Measurements from ENCODE around the gene NLGN3. TPM values are rescaled to one million over a fixed set of nuclear protein-coding genes. Genes with fewer than 3 reads are reported as not detected.

Gene NLGN3
- total RNA-seq, 2 experiments from 2014 or later: 3.4 to 4.3 TPM

GRCh38 chrX:71173440-71173839 lies 28.8 kb downstream of the NLGN3 start:
- TF ChIP-seq, protein P1, sequence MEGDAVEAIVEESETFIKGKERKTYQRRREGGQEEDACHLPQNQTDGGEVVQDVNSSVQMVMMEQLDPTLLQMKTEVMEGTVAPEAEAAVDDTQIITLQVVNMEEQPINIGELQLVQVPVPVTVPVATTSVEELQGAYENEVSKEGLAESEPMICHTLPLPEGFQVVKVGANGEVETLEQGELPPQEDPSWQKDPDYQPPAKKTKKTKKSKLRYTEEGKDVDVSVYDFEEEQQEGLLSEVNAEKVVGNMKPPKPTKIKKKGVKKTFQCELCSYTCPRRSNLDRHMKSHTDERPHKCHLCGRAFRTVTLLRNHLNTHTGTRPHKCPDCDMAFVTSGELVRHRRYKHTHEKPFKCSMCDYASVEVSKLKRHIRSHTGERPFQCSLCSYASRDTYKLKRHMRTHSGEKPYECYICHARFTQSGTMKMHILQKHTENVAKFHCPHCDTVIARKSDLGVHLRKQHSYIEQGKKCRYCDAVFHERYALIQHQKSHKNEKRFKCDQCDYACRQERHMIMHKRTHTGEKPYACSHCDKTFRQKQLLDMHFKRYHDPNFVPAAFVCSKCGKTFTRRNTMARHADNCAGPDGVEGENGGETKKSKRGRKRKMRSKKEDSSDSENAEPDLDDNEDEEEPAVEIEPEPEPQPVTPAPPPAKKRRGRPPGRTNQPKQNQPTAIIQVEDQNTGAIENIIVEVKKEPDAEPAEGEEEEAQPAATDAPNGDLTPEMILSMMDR (IDR thresholded peaks at IDR 0.05): no peak
- POLR2A ChIA-PET: interaction anchor here (1.2 to 1.7 kb wide), 2 partner anchors 8 to 9 kb away, joined by 3 to 5 read pairs; no protein-coding TSS in a partner anchor
- H3K4me1 Mint-ChIP-seq (ENCODE audit: low read depth): no peaks in the 10 kb centered on the region
- no peaks in the 10 kb centered on the region for H3K27me3 Mint-ChIP-seq
- CTCF ChIA-PET: no interaction called here
- H3K27ac ChIP-seq (ENCODE audit: low read depth in 1 of 2, low read length in 2 of 2): no peak overlapping the region
- no peak overlapping the region for H3K27ac Mint-ChIP-seq
- ATAC-seq (ENCODE audit: poor library complexity) (no peak), DNase-seq (no peak)
- H3K4me3 Mint-ChIP-seq: no peak overlapping the region
- H3K4me1 ChIP-seq (ENCODE audit: insufficient read depth, low read length): no peaks in the 10 kb centered on the region
- H3K9me3 Mint-ChIP-seq: no peaks in the 10 kb centered on the region
- H3K36me3 Mint-ChIP-seq (ENCODE audit: low read depth): peaks cover 22% of the 10 kb centered on the region
- intact Hi-C loops (cut with DNase I, micrococcal nuclease): no loop called here
- peaks cover 19% of the 10 kb centered on the region for H3K36me3 ChIP-seq (ENCODE audit: insufficient read depth, low read length)
- no peaks in the 10 kb centered on the region for H3K9me3 ChIP-seq (ENCODE audit: control insufficient read depth in 1 of 2, insufficient read depth in 1 of 2, low read length in 2 of 2)
- no peak overlapping the region for H3K4me3 ChIP-seq (ENCODE audit: low read length)
- no peaks in the 10 kb centered on the region for H3K27me3 ChIP-seq (ENCODE audit: control insufficient read depth in 1 of 2, insufficient read depth in 2 of 2, low read length in 2 of 2)

- peaks cover 2% of the 10 kb centered on the region for H3K4me1 ChIP-seq (ENCODE audit: insufficient read depth, low read length)
- no peaks in the 10 kb centered on the region for H3K27me3 Mint-ChIP-seq
- DNase-seq: no peak
- no peaks in the 10 kb centered on the region for H3K27me3 ChIP-seq (ENCODE audit: control insufficient read depth in 1 of 2, insufficient read depth in 2 of 2, low read length in 2 of 2)
- H3K4me3 Mint-ChIP-seq: no peak overlapping the region
- no peak for ATAC-seq (ENCODE audit: poor library complexity)
- no peak overlapping the region for H3K27ac ChIP-seq (ENCODE audit: low read depth in 1 of 2, low read length in 2 of 2)
- peaks cover 26% of the 10 kb centered on the region for H3K36me3 Mint-ChIP-seq (ENCODE audit: low read depth)
- H3K9me3 ChIP-seq (ENCODE audit: control insufficient read depth in 1 of 2, insufficient read depth in 1 of 2, low read length in 2 of 2): no peaks in the 10 kb centered on the region
- ChIA-PET CTCF (no interaction called here), POLR2A (no interaction called here)
- H3K4me1 Mint-ChIP-seq (ENCODE audit: low read depth): peaks cover 5% of the 10 kb centered on the region
- intact Hi-C loops (cut with DNase I, micrococcal nuclease): loop anchor here in 1 of 2 experiments (5.0 kb wide), 2 partner anchors 42 to 722 kb away; no protein-coding TSS in a partner anchor
- H3K36me3 ChIP-seq (ENCODE audit: insufficient read depth, low read length): peaks cover 19% of the 10 kb centered on the region
- no peak overlapping the region for H3K27ac Mint-ChIP-seq
- TF ChIP-seq, protein P1 (IDR thresholded peaks at IDR 0.05): no peak
- H3K4me3 ChIP-seq (ENCODE audit: low read length): no peak overlapping the region
- H3K9me3 Mint-ChIP-seq: no peaks in the 10 kb centered on the region
Observed at GRCh38 chrX:71174795-71175194, 30.2 kb downstream of the NLGN3 start.

DNA sequence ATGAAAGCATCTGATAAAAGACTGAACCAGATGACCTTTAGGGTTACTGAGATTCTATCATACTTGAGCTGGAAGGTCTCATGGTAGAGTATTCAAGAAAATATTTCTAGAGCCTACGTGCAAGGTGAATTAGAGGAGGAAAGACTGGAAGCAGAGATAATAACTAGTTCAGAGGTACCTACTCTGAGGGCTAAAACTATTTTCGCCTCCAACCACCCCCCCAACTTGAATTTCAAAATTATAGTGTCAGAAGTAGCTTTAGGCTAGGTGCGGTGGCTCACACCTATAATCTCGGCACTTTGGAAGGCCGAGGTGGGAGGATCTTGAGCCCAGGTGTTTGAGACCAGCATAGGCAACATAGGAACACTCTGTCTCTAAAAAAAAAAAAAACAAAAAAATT lies 30.9 kb downstream of the NLGN3 start:
- no peak overlapping the region for H3K27ac ChIP-seq (ENCODE audit: low read depth in 1 of 2, low read length in 2 of 2)
- ATAC-seq (ENCODE audit: poor library complexity) (no peak), DNase-seq (no peak)
- H3K27me3 ChIP-seq (ENCODE audit: control insufficient read depth in 1 of 2, insufficient read depth in 2 of 2, low read length in 2 of 2): no peaks in the 10 kb centered on the region
- H3K9me3 ChIP-seq (ENCODE audit: control insufficient read depth in 1 of 2, insufficient read depth in 1 of 2, low read length in 2 of 2): no peaks in the 10 kb centered on the region
- POLR2A ChIA-PET: no interaction called here
- peaks cover 26% of the 10 kb centered on the region for H3K36me3 Mint-ChIP-seq (ENCODE audit: low read depth)
- TF ChIP-seq, protein P1 (IDR thresholded peaks at IDR 0.05): no peak
- peaks cover 5% of the 10 kb centered on the region for H3K4me1 Mint-ChIP-seq (ENCODE audit: low read depth)
- H3K4me1 ChIP-seq (ENCODE audit: insufficient read depth, low read length): peaks cover 2% of the 10 kb centered on the region
- no peak overlapping the region for H3K4me3 ChIP-seq (ENCODE audit: low read length)
- no peaks in the 10 kb centered on the region for H3K9me3 Mint-ChIP-seq
- peaks cover 19% of the 10 kb centered on the region for H3K36me3 ChIP-seq (ENCODE audit: insufficient read depth, low read length)
- CTCF ChIA-PET: interaction anchor here (0.7 kb wide), 1 partner anchor 224 kb away, joined by 4 read pairs; no protein-coding TSS in a partner anchor
- H3K4me3 Mint-ChIP-seq: no peak overlapping the region
- H3K27me3 Mint-ChIP-seq: no peaks in the 10 kb centered on the region
- intact Hi-C loops (cut with DNase I, micrococcal nuclease): loop anchor here in 1 of 2 experiments (5.0 kb wide), 2 partner anchors 43 to 723 kb away; no protein-coding TSS in a partner anchor
- H3K27ac Mint-ChIP-seq: no peak overlapping the region
